HG03103 (cell line): ENCODE results near the gene DGKG.

Source experiments
- ATAC-seq: cut with Tn5 transposase; IDR thresholded peaks from one replicate; pipeline ENCODE4 v1.9.1; 2021; ENCODE audit warnings: low read depth; ENCODE audit not compliant: unreplicated experiment

The DGKG gene

DNA sequence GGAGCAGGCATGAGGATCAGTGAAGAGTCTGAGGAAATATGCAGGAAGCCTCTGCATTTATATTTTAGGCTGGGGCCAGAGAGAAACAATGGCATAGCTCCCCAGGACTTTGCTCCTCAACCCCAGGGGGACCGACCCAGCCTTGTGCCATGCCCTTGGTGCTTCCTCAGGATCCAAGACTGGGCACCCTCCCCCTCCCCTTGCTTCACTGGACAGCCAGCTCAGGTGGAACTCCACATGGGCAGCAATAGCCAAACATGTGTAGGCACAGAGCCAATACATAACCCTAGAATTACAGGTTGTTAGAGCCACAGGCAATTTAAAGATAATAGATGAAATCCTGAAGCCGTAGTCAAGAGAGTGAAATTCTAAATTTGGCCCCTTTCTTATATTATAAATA, 180.1 kb downstream of the DGKG start:
- no peak for ATAC-seq

DNA sequence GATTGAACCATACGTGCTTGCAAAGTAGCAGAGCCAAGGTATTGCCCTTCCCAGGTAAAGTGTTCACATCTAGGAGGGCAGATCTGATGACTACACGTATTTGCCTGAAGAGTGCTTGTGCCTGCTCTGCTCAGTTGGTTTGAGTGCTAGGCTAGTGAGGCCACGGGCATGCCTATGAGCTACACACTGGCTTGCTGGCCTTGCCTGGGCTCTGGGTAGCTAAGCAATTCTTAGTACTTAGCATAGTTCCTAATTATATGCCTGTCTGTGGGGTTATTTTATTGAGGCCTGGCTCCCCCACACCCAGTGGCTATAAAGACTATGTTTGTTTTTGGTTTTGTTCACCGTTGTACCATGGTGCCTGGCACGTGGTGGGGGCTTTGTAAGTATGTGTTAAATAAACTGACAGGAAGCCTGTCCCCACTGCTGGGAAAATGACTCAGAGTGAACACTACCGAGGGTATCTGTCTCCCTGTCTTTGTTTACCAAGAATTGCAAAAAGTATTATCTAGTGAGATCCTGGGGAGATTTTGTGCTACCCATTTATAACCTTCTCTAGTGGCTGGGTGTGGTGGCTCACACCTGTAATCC, 181.0 kb downstream of the DGKG start:
- no peak for ATAC-seq

DNA sequence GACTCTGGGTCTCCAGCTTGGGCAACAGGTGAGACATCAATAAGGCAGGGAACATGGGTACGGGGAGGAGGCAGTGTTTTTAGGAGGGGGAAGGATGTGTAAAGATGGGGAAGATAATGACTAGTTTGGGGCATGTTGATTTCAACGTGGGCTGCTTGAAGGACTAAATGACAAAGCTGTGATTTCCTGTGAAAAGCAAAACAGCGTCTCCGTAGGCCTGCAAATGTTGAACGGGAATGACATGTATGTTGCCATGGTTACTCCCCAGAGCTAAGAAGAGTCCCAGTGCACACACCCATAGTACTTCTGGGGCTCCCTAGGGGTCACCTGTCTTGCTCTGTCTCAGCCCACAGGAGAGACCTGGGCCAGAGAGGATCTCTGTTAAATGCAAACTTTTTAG, 181.9 kb downstream of the DGKG start:
- ATAC-seq = no peak

DNA sequence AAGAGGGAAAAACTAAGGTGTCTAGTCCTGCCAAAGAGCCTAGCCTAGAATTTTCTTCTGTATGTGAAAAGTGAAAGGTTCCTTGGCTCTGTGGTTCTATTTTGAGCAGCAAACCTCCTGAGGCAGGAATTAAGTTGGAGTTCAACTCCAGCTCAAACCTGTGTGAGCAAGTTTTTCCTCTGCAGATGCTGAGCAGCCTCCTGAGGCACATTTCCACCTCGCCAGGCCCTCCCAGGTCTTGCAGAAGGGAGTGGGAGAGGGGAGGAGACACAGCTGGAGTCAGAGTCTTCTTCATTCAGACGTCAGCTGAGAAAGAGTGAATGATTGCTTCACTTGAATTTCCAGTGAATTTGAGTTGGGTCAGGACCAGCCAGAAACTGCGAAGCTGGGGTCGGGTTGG, 183.6 kb downstream of the DGKG start:
- no peak for ATAC-seq

- no peak for ATAC-seq
Observed at GRCh38 chr3:186176373-186176990, 185.6 kb downstream of the DGKG start.

DNA sequence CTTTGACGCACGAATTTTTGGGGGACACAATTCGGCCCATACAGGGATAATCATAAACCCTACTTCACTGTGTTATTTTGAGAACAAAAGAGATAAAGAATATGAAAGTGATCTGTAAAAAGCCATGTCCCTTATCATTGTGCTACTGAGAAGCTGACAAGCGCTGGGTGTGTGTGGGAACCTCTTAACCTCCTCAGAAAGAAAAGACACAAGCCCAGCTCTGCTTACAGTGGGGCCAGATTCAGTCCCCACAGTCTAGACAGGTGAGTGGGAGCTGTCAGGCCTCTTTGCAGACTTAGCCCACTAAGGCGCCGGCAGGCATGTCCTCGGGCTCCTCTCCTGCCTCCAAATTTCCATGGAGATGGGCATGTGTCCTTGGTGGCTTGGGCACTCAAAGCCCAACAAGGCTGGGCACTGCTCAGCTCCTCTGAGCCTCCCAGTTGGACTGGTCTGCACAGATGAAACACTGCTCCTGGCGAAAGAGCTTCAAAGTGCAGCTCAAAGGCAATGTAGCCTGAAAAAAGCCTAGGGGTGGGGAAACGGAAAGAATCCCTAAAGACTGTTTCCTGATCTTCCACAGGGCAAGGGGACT, 188.7 kb downstream of the DGKG start:
- ATAC-seq = no peak

DNA sequence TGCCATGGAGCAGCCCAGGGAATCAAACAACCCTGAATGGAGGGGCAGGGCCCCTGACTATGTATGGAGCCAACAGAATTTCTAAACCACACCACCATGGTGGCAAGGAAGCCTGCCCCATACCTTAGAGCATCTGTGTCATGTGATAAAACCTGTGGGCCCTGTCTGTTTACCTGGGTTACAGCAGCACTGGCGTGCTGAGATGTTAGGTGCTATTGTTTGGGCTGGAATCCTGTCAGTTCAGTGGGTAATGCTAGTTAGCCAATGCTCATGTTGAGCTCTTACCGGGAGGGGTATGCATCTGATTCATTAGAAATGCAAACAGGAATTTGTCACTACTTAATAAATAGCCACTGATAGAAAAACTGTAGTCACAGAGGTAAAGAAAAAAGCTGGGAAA, 189.7 kb downstream of the DGKG start:
- no peak for ATAC-seq

DNA sequence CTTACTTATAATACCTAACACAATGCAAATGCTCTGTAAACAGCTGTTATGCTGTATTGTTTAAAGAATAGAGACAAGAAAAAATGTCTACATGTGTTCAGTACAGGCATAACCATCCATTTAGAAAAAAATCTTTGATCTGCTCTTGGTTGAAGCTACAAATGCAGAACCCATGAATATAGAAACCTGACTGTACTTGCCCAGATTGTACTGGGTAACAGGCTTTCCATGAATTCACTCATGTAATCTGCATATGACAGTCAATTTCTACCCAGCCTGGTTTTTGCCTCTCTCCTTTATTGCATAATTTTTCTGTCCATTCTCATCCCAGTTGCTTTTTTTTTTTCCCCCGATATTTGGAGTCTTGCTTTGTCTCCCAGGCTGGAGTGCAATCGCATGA, 190.5 kb downstream of the DGKG start:
- ATAC-seq = no peak

DNA sequence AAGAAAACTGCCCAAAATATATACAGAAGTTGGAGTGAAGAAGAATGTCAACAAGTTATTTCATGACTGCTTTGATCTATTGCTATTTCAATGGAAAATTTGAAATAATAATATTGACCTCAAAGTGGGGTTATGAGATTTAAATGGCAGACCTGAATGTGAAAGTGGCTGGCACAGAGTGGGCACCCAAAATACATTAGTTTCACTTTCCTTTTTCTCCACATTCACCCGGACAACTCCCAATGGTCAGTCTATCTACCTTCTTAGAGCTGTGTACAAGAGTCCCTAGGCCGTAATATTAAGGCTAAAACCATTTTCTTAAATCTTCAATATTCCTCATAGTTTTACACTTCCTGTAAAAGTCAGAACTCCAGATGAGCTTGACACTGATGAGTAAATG, 191.5 kb downstream of the DGKG start:
- no peak for ATAC-seq

GRCh38 chr3:186169379-186169778, 192.7 kb downstream of the DGKG start:
- ATAC-seq = no peak

DNA sequence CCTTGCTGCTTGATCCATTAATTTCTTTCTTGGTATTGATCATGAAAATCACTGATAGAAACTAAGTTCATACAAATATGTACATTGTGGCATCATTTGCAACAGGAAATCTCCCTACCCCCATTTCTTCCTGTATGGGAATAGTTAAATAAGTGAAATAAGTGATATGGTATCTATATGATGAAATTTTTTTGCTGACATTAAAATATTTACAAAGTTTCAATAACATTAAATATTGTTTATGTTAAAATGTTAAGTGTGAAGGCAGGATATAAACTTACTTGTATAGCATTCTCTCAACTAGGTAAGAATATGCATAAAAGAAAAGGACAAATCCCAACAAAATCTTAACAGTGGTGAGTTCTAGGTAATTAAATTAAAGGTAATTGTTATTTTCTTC, 193.1 kb downstream of the DGKG start:
- no peak for ATAC-seq

DNA sequence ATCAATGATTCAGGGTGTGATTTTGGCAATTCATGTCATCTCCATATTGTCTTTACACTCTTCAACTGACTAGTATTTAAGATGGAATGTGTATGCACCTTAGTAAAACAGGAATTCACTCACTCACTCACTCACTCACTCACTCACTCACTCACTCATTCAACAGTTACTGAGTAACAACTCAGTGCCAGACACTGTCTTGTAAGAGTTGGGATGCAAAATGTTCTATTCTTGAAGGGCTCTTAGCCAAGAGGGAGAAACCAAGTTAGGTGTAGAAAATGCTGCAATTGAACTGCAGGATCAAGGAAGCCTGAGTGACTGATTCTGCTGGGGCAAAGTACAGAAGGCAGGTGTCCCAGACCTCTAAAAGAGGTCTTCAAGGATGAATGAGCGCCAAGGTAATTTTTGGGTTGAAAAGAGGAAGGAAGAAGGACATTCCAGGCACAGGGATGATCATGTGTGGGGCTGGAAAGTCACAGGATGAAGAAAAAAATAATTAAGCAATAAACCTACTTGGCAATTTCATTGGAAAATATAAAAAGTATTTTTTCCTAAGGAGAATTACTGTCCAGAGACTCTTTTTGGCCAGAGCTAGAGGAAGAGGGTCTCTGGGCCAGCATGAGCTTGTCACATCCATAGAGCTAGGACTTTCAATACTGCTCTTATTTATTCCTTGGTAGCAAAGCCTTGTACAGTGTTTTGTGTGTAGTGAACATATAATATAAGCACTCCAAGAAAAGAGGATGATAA, 194.2 kb downstream of the DGKG start:
- ATAC-seq = no peak

GRCh38 chr3:186166491-186167288, 195.3 kb downstream of the DGKG start:
- ATAC-seq = no peak

DNA sequence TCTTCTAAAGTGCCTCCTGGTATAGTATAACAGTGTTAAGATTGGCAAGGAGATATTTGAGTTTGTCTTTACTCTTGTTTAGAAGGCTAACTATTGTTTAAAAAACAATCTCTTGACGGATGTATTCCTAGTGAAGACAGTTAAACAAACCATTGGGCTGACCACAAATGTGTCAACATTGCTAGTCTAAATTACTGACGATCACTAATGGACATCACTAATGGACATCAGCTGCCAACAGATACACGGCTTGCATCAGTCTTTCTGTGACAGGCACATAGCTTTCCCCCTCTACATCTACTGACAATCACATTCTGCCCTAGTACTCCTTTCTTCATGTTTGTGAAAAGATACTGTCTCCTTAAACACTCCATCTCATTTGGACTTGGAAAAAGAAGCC, 196.0 kb downstream of the DGKG start:
- no peak for ATAC-seq

DNA sequence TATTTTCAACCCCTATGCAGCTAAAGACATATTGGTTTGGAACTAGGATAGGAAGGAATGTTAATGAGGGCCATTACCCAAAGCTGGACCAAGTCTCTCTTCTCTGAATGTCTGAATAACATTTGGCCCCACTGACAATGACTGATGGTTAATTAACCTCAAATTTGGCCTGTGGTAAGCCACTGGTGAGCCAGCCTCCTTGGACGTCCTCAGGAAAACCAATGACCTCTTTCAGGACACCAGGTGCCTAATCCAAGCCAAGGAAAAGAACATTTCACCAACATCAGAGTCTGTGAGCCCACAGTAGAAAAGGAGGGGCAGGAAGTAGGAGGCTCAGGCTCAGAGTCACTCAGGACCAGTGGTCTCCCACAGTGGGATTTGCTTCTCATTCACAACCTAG, 196.7 kb downstream of the DGKG start:
- ATAC-seq = no peak

- ATAC-seq = no peak
Observed at GRCh38 chr3:186164696-186165095, 197.3 kb downstream of the DGKG start.

GRCh38 chr3:186162221-186162620, 199.8 kb downstream of the DGKG start:
- no peak for ATAC-seq

GRCh38 chr3:186160691-186161243, 201.3 kb downstream of the DGKG start:
- ATAC-seq = no peak

DNA sequence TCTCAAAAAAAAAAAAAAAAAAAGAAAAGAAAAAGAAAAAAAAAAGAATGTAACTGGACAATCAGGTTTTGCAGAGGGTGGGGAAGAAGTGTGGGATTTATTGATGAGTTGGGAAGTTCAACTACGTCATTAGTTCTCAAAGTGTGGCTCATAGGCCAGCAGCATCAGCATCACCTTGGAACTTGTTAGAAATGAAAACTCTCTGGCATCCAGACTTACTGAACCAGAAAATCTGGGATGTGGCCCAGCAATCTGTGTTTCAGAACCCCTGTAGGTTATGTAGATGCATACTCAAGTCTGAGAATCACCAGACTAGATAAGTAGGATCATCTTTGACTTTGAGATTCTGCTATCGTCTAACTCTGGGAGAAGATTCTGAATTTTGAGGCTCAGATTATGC, 207.4 kb downstream of the DGKG start:
- no peak for ATAC-seq

GRCh38 chr3:186152889-186153292, 209.1 kb downstream of the DGKG start:
- peak; percentile 86 for ATAC-seq

DNA sequence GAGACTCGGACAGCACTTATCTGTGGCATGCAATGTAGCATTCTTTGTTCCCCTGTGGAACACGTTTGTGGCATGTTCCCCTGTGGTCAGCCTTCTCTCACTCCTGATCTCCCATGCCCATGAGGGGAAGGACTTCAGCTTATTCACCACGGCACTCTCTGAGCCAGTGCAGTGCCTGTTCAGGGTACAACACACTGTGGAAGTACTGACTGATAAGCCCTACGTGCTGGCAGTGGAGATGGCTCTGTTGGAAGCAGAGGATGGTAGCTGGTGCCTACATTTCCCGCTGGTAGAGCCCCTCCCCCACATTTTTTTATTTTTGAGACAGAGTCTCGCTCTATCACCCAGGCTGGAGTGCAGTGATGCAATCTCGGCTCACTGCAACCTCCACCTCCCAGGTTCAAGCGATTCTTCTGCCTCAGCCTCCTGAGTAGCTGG, 209.7 kb downstream of the DGKG start:
- peak; percentile 11 for ATAC-seq
